Coronary artery (tissue), 2 donors: ENCODE data around the gene GEMIN5.

Source experiments
- DNase-seq: peaks from one replicate; pipeline ENCODE4 v3.0.0-alpha.2; 2017; ENCODE audit warnings: low spot score
- H3K27ac ChIP-seq, 2 donors: fragments of 200-600 bp; sonication (generic); one replicate each; pipeline ENCODE4 v1.5.1; 2016 to 2019
- H3K4me3 ChIP-seq: fragments of 200-600 bp; sonication (generic); 2 replicates; pipeline ENCODE4 v1.5.1; 2016; ENCODE audit warnings: mild to moderate bottlenecking, moderate library complexity
- TF ChIP-seq, protein P1 (sequence below): fragments of 200-600 bp; sonication (generic); IDR thresholded peaks from one replicate; pipeline ENCODE4 v1.5.1; 2019; ENCODE audit warnings: antibody characterized with exemption

GEMIN5 gene

DNA sequence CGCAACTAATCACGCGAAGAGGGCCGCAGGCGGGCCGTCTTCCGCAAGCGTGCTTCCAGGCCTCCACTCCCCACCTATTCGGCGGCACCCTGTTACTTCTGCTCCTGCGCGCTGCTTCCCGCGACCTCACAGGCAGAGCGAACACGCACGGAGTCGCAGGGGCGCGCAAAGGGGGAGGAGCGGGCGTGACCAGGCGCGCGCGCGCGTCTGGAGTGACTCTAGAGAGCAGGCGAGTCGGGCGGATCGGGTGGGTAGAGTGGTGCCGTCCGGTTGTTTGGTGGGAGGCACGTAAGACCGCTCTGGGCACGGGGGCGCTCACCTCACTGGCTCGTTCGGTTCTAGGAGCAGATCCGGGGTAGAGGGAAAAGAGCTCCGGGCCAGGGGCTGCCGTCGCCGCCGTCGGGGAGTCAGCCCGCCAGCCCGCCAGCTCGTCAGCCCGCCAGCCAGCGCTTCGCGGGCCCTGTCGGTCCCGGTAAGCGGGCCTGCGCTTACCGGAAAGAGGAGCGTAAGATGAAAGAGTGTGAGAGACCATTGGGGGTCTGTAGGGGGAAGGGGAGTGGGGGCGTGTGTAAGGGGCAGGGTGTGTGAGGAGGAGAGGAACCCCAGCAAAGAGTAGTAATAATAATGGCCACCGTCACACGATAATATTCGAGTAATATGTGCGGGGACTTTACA lies 79.6 kb downstream of the GEMIN5 start, which contains the start of gene CNOT8:
Gene CNOT8, plus strand, starts transcription at position 331 of the 675 bp plus-strand sequence. CDS start 4,652 bp downstream, outside the sequence.
- peak; percentile 98 for DNase-seq
- Histone ChIP-seq H3K4me3 (peak within 1 kb of the TSS; percentile 93), H3K27ac (peak within 1 kb of the TSS; percentile 90 to 97)
- TF ChIP-seq, protein P1, sequence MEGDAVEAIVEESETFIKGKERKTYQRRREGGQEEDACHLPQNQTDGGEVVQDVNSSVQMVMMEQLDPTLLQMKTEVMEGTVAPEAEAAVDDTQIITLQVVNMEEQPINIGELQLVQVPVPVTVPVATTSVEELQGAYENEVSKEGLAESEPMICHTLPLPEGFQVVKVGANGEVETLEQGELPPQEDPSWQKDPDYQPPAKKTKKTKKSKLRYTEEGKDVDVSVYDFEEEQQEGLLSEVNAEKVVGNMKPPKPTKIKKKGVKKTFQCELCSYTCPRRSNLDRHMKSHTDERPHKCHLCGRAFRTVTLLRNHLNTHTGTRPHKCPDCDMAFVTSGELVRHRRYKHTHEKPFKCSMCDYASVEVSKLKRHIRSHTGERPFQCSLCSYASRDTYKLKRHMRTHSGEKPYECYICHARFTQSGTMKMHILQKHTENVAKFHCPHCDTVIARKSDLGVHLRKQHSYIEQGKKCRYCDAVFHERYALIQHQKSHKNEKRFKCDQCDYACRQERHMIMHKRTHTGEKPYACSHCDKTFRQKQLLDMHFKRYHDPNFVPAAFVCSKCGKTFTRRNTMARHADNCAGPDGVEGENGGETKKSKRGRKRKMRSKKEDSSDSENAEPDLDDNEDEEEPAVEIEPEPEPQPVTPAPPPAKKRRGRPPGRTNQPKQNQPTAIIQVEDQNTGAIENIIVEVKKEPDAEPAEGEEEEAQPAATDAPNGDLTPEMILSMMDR, result no peak

DNA sequence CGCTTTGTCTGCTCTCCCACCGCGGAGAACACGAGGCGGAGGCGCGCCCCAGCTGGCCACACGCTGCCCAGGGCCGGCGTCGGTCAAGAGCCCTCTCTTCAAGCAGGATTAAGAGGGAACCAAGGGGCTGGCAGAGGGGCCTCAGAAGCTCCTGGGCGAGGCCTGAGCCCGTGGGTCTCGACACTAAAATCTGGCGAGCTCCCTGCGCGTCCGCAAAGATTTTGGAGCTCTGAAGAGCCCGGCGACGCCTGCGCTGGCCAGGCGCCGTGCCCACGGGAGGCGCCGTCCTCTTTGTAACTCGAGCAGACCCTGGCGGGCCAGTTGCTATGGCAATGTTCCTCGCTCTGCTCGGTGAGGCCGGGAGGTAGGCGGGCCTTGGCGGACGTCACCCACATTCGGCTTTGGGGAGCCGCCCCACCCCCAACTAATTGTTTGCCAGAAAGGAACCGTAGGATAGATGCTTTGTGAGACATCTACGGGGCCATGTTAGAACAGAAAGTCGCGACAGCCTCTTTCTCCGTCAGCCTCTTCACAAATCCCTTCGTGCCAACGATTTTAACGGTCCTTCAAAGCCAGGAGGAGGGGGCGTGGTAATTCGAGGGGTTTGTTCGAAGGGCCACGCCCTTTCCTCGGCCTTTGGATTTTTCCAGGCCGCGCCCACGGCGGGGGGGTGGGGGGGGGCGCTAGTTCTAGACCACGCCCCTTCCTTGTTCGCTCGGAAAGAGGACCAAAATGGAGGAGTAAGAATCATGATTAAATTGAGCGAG lies 80.3 kb downstream of the GEMIN5 start:
- DNase-seq, result peak; percentile 97
- H3K4me3 ChIP-seq, result peak overlapping the region; percentile 93
- peak overlapping the region; percentile 90 to 97 for H3K27ac ChIP-seq
- TF ChIP-seq, protein P1, result no peak

DNA sequence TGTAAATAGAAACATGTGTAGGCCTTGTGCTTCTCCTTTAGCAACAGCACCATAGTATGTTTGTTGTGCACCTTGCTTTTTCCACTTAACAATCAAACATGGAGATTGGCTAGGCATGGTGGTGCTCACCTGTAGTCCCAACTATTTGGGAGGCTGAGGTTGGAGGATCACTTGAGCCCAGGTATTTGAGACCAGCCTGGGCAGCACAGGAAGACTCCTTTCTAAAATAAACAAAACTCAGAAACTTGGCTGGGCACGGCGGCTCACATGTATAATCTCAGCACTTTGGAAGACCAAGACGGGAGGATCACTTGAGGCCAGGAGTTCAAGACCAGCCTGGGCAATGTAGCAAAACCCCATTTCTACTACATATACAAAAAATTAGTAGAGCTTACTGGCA lies 86.7 kb downstream of the GEMIN5 start:
- TF ChIP-seq, protein P1, result no peak
- DNase-seq, result peak; percentile 53
- Histone ChIP-seq H3K4me3 (no peak overlapping the region), H3K27ac (peak overlapping the region; percentile 82 to 96)

DNA sequence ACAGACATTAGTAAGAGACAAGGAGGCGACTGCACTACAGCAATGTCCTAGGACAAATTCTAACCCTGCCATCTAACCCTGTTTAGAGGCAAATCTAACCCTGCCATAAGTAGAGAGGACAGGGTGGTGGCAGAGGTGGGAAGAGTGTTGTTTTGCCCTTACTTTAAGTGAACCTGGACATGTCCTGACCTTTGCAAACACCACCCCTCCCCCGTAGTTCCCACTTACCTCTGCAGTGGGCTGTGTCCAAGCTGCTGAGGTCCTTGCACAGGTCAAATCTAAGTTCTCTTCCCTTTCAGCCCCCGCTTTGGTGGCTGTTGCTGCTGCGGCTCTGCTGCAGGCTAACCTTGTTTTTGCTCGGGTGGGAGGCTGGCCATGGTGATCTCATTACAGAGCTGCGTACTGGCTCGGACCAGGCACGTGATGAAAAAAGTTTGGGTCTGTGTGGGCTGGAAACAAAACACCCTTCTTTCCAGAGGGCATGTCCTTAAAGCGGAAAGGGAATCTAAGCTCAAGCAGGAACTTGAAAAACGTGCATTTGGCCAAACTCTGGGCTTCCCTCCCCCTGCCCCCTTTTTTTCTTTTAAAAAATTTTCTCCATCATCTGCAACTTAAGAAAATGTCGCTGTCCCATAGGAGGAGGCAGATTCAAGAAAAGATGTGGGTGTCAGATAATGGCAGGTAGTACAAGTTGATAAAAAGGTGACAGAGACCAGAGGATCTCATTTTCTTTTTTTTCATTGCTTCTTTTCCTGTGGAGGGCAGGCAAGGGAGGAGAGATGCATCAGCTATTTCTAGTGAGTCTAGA lies 87.6 kb downstream of the GEMIN5 start, which contains the start of gene FAXDC2:
Gene FAXDC2, minus strand, starts transcription at position 349 of the 808 bp plus-strand sequence. CDS start 12,425 bp downstream, outside the sequence.
- peak; percentile 92 for DNase-seq
- TF ChIP-seq, protein P1, result no peak
- peak within 1 kb of the TSS; percentile 82 to 96 for H3K27ac ChIP-seq
- H3K4me3 ChIP-seq, result peak within 1 kb of the TSS; percentile 91

DNA sequence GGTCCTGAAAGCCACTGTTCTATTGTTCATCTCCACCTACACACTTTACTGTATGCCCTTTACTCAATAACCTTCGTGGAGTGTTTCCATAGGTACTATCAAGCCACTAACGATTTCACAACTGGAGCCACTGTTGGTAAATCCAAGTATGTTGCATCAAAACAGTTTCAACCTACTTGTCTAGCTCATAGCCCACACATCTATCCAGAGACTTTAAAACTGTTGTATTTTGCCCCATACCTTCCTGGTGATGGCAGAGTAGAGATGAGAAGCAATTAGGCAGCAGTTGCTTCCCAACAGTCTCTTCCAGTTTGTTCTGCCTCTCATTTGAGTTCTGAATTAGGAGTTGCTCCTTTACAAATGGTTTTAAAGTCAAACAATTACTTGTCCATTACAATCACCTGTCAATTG lies 88.2 kb downstream of the GEMIN5 start:
- H3K4me3 ChIP-seq, result peak overlapping the region; percentile 91
- TF ChIP-seq, protein P1, result no peak
- peak overlapping the region; percentile 82 to 96 for H3K27ac ChIP-seq
- no peak for DNase-seq

DNA sequence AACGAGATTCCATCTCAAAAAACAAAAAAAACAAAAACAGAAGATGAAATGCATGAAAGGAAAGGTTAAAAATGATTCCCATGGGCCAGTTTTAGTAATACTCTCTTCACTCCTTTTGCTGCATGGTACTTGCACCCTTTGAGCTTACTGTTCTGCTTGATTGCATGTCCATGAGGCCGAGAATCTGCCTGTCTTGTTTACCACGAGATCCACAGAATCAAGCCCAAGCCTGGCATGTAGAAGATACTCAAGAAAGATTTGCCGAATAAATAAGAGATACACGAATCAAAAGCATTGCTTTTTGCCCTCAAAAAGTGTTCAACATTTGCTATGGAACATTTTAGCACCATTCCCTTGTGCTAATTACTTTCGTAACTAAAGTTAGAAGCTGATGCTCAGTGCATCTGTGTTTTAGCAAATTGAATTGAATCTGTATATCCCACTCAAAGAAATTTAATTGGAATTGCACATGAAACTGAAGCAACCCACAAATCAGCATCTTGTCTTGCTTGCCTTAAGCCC lies 88.7 kb downstream of the GEMIN5 start:
- Histone ChIP-seq H3K4me3 (peak overlapping the region; percentile 91), H3K27ac (peak overlapping the region; percentile 82 to 96)
- no peak for DNase-seq
- TF ChIP-seq, protein P1, result no peak
